GM12891 (cell line): ENCODE measurements around the gene ACTR5.

ENCODE experiments used
- POLR2A ChIP-seq: IDR thresholded peaks from 2 replicates; pipeline ENCODE4 v1.6.1; 2011; ENCODE audit warnings: low read depth, low read length, control low read depth
- POLR2AphosphoS5 ChIP-seq: IDR thresholded peaks from 2 replicates; pipeline ENCODE4 v1.6.1; 2011; ENCODE audit warnings: low read depth, low read length, control low read depth
- TAF1 ChIP-seq: IDR thresholded peaks from 2 replicates; pipeline ENCODE4 v1.6.1; 2011; ENCODE audit warnings: low read depth, low read length, control low read depth

DNA sequence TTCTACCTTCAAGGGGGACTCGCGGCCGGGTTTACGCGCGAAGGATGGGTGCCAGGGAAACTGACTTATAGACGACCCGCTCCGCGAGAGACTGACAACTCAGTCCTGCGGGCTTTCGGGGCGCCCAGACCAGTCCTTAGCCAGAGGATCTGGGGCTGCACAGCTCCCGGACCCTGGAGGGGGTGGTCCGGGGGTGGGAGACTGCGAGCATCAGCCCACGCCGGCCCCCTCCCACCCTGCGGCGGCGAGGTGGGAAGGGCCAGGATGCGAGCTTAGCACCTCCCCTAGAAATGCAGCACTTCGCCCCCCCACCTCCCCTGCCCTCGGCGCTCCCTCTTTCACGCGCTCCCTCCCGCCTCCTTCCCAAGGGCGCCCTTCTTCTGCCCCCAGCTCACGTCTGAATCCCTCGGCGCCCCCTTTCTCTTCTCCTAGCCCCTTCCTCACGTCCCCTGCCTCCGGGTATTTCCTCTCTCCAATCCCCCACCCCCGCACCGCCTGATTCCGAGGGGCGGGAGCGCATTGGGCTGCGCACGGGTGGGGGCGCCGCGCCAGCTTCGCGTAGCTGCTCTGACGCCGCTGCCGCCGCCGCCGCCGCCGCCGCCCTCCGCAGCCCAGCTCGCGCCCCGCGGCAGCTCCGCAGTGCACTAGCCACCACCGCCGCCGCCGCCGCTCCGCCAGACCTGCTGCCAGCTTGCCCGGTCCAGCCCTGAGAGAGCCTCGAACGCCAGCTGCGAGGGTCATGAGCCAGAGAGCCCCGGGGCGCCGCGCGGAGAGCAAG, 24.2 kb upstream of the ACTR5 start, which contains the start of gene SLC32A1:
- TF ChIP-seq POLR2A (no peak), TAF1 (no peak), POLR2AphosphoS5 (no peak)
